ENCODE data around the gene DDX1.

DNA sequence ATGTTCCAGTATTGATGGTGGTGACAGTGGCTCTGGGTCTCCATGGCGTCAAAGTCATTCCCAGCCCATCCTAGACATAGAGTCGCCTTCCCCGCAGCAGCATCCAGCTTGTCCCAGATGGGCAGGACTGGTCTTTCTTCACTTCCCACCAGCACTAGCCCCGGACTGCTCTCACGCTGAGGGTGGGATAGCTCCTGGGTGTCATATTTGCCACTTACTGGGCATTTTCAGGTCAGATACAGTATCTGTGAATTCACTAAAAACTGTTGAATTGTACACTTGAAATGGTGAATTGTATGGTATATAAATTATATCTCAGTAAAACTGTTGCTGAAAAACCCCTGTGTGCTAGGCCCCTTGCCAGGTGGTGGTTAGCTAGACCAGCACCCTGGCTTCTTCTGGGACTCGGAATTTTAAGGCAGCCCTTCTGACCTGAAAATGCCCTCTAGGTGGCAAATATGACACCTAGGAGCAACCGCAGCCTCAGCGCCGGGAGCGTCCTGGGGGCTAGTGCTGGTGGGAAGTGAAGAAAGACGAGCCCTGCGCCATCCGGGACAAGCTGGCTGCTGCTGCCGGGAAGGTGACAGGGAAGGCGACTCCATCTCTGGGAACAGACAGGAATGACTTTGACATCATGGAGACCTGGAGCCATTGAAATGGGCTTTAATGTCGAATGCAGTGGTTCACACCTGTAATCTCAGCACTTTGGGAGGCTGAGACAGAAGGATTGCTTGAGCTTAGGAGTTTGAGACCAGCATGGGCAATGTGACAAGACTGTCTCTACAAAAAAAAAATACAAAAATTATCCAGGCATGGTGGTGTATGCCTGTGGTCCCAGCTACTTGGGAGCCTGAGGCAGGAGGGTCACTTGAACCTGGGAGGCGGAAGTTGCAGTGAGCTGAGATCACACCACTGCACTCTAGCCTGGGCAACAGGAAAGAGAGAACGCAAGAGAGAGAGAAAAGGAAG is 56.2 kb downstream of the DDX1 start:
- TF ChIP-seq CTCF (IDR thresholded peaks at IDR 0.05; ENCODE audit: insufficient read depth, low read length, poor library complexity, severe bottlenecking), result no peak
- TF ChIP-seq EZH2phosphoT487 (conservative IDR thresholded peaks at IDR 0.05; ENCODE audit: low read length), result no peak
